IPS-15b (cell line): ENCODE data around the gene TACR2.

Experiments
- H3K27me3 ChIP-seq: one replicate; pipeline ENCODE4 v1.6.1; 2013; ENCODE audit warnings: low read length; ENCODE audit not compliant: control insufficient read depth, insufficient read depth
- H3K36me3 ChIP-seq: one replicate; pipeline ENCODE4 v1.6.1; 2013; ENCODE audit warnings: low read length; ENCODE audit not compliant: control insufficient read depth, insufficient read depth
- H3K4me1 ChIP-seq: one replicate; pipeline ENCODE4 v1.6.1; 2013; ENCODE audit warnings: mild to moderate bottlenecking, low read length; ENCODE audit not compliant: control insufficient read depth, insufficient read depth
- H3K4me3 ChIP-seq: one replicate; pipeline ENCODE4 v1.5.1; 2013; ENCODE audit warnings: low read depth, low read length
- H3K9ac ChIP-seq: one replicate; pipeline ENCODE4 v1.6.1; 2013; ENCODE audit warnings: low read depth, mild to moderate bottlenecking, low read length
- H3K9me3 ChIP-seq: one replicate; pipeline ENCODE4 v1.6.1; 2013; ENCODE audit warnings: mild to moderate bottlenecking, low read length; ENCODE audit not compliant: control insufficient read depth, insufficient read depth

TACR2 gene

DNA sequence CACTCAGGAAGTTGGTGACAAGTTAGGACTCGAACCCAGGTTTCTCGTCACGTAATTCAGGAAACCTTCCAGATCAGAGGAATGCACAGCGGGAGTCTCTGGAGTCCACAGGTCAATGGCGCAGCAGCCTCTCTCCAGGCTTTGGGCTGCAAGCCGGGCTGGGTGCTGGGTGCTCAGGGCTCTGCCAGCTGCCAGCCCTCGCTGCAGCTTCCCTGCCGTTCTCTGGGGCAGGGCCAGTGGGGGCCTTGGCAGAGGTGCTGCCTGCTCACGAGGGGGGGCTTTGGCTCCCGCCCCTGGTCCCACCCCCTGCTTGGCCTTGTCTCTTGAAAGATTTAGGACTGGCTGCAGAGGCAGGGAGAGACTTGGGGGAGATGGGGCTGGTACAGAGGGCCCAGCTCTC lies at the start of gene TACR2:
TACR2 (minus strand) TSS at position 224 of the 400 bp plus-strand sequence. CDS start 595 bp downstream, outside the sequence.
- no peak within 1 kb of the TSS for H3K9ac ChIP-seq
- H3K9me3 ChIP-seq, result no peaks in the 10 kb centered on the region
- no peaks in the 10 kb centered on the region for H3K4me1 ChIP-seq
- no peaks in the 10 kb centered on the region for H3K27me3 ChIP-seq
- H3K4me3 ChIP-seq, result no peak within 1 kb of the TSS
- no peaks in the 10 kb centered on the region for H3K36me3 ChIP-seq

DNA sequence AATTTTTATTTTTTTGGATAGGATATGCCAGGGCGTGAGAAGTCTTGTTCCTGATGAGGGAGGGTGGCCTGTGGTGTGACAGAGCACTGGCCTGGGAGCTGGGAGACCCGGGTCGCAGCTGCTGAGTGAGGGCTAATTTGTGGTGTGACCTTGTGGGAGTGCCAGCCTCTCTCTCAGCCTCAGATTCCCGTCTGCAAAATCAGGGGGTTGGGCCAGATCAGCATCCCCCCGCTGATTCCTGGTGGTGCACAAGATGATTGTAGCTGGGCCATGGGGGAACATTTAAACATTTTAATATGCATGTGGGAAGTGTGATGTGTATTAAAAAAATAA lies 49.4 kb upstream of the TACR2 start:
- no peak overlapping the region for H3K4me3 ChIP-seq
- no peaks in the 10 kb centered on the region for H3K27me3 ChIP-seq
- H3K36me3 ChIP-seq, result no peaks in the 10 kb centered on the region
- no peak overlapping the region for H3K9ac ChIP-seq
- H3K9me3 ChIP-seq, result no peaks in the 10 kb centered on the region
- peaks cover 3% of the 10 kb centered on the region for H3K4me1 ChIP-seq

DNA sequence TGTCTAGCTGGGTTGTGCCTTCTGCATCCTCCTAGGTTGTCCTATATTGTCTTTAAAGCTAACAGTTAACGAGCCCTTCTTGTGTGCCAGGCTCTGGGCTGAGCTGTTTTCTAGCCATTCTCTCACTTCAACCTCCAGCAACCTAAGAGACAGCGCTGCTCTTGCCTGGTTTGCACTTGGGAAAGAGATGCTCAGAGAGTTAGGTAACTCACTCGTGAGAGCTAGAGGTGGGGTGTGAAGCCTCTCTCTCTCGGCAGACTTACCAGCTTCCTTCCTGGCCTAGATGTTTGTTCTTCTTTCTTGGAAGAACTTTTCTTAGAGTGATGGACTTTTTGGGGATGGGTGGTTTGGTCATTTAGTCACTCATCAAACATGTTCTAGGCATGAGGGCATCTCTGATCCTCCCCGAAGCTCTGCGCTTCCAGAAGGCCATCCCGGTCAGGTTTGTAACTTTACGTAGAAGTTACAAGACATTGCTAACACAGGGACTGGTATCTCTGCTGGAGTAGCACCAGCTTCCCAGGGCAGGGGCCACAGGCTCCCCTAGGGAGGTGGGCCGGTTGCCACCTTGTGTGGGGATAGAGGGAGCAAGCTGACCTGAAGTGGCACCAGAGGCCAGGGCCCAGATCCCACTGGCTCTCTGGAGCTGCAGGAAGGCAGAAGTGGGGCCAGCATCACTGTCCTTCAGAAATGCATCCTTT lies 48.9 kb upstream of the TACR2 start:
- peaks cover 3% of the 10 kb centered on the region for H3K4me1 ChIP-seq

DNA sequence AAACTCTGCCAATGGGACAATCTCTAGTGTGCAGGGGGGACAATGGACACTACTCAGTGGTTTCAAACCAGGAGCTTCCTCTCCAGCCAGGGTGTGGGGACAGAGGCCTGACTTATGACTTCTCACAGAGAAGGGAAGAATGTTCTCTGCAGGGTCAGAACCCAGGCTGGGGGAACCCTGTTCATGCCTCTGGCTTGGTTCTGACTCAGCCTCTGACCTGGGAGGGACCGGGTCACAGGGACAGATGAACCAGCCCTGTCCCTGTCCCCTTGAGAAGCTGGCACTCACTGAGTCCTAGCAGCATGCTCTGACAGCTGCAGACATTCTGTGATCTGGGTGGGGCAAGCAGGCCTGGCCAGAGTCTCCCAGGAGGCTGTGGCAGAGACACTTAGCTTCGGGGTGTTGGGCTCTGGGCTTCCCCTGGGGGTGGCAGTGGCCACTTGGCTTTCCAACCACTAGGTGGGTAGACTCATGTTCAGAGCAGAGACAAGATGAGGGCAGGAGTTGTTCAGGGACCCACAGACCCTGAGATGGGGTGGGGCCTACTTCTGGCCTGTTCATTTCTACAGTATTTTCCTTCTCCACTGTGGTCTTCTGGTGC lies 48.2 kb upstream of the TACR2 start:
- H3K4me3 ChIP-seq, result no peak overlapping the region
- H3K9ac ChIP-seq, result no peak overlapping the region
- no peaks in the 10 kb centered on the region for H3K9me3 ChIP-seq
- no peaks in the 10 kb centered on the region for H3K27me3 ChIP-seq
- no peaks in the 10 kb centered on the region for H3K36me3 ChIP-seq
- H3K4me1 ChIP-seq, result peaks cover 3% of the 10 kb centered on the region

More for the DNA sequence above, 48.9 kb upstream of the TACR2 start:
- Histone ChIP-seq H3K27me3 (no peaks in the 10 kb centered on the region), H3K9me3 (no peaks in the 10 kb centered on the region), H3K36me3 (no peaks in the 10 kb centered on the region), H3K4me3 (no peak overlapping the region), H3K9ac (no peak overlapping the region)

DNA sequence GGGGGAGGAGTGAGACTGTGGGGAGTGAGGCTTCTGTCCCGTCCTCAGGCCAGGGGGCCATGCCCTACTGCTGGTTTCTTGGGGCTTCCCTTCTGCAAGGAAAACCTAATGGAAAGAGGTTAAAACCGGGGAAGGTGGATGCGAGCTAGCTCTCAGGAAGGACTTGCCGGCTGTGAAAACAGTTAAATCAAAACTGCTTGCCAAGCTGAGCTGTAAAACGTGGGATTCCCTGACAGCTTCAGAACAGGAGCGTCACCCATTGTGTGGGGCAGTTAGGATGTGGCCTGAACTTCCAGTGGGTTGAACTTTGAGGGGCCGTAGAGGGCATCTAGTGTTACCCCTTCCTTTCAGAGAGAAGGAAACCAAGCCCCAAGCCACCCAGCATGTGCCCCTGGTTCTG lies 47.7 kb upstream of the TACR2 start:
- Histone ChIP-seq H3K36me3 (no peaks in the 10 kb centered on the region), H3K27me3 (no peaks in the 10 kb centered on the region), H3K4me3 (no peak overlapping the region), H3K9ac (no peak overlapping the region), H3K4me1 (peaks cover 3% of the 10 kb centered on the region), H3K9me3 (no peaks in the 10 kb centered on the region)

DNA sequence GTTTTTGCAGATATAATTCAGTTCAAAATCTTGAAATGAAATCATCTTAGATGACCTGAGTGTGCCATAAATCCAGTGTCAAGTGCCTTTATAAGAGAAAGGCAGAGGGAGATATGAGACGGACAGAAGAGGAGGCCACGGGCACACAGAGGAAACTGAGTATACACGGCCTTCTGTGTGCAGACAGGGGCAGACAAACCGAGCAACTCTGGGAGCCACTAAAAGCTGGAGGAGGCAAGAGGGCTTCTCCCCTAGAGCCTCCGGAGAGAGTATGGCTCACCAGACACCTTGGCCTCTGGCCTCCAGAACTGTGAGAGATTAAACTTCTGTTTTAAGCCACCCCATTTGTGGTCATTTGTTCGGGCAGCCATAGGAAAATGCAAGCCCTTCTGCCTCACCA lies 47.2 kb upstream of the TACR2 start:
- peaks cover 3% of the 10 kb centered on the region for H3K4me1 ChIP-seq

DNA sequence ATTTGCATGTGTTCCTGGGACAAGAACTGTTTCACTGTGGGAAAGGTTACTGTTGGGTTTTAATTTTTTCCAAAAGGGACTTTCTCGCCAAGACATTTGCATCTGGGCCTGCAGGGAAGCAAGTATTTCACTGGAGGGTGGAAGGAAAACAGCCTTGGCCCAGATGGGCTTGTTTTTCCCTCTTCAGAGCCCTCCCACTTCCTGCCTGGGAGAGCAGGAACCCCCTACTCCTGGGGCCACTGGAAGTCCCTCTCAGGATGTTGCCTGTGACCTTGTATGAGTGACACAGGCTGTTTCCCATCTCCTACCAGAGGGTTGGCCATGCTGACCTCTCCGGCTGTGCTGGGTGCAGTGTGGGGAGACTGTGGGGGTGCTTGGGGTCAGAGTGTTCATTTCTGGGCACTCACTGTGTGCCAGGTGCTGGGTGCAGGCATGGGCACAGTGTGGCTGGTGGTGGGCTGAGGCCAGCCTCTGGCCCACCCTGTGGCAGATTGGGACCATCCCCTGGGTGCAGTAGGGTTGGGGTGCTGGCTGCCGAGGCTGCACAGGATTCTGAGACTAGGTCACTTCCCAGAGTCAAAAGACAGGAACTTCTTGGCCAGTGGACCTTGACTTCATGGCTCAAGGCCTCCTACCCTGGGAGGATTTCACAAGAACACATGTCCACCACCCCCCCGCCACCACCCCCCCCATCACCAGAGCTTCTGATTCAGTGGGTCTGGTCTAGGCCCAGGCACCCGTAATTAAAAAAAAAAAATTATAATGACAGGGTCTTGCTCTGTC lies 44.7 kb upstream of the TACR2 start:
- H3K4me3 ChIP-seq, result no peak overlapping the region
- no peaks in the 10 kb centered on the region for H3K4me1 ChIP-seq
- H3K9me3 ChIP-seq, result no peaks in the 10 kb centered on the region
- H3K27me3 ChIP-seq, result no peaks in the 10 kb centered on the region
- no peak overlapping the region for H3K9ac ChIP-seq
- no peaks in the 10 kb centered on the region for H3K36me3 ChIP-seq

More for the DNA sequence above, 47.2 kb upstream of the TACR2 start:
- H3K9ac ChIP-seq, result no peak overlapping the region
- no peaks in the 10 kb centered on the region for H3K36me3 ChIP-seq
- H3K4me3 ChIP-seq, result no peak overlapping the region
- no peaks in the 10 kb centered on the region for H3K27me3 ChIP-seq
- H3K9me3 ChIP-seq, result no peaks in the 10 kb centered on the region

DNA sequence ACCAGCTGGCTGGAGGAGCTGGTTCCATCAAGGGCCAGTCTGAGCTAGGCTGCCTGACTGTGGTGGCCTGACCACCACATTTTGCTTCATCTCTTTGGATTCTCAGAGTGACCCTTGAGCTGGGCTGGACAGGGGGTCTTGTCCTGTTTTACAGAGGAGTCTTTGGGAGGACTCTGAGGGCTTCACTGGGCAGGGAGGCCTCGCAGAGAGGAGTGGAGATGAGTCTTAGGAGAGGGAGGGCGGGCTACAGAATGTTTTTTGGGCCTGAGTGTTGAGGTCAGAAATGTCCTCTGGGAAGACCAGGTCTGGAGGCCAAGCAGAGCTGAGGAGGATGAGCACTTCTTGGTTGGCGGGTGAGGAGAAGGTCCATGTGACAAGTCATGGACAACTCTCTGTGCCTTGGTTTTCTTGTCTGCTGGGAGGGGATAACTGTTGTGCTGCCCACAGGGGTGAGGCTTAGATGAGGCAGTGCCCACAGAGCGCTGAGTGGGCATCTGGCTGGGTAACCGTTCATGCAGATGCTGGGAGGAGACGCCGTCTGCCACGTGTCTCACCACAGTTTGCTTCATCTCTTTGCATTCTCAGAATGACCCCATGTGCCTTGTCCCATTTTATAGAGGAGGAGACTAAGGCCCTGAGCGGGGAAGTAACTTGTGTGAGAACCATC lies 44.0 kb upstream of the TACR2 start:
- Histone ChIP-seq H3K9me3 (no peaks in the 10 kb centered on the region), H3K4me1 (no peaks in the 10 kb centered on the region), H3K27me3 (no peaks in the 10 kb centered on the region), H3K4me3 (no peak overlapping the region), H3K9ac (no peak overlapping the region), H3K36me3 (no peaks in the 10 kb centered on the region)

DNA sequence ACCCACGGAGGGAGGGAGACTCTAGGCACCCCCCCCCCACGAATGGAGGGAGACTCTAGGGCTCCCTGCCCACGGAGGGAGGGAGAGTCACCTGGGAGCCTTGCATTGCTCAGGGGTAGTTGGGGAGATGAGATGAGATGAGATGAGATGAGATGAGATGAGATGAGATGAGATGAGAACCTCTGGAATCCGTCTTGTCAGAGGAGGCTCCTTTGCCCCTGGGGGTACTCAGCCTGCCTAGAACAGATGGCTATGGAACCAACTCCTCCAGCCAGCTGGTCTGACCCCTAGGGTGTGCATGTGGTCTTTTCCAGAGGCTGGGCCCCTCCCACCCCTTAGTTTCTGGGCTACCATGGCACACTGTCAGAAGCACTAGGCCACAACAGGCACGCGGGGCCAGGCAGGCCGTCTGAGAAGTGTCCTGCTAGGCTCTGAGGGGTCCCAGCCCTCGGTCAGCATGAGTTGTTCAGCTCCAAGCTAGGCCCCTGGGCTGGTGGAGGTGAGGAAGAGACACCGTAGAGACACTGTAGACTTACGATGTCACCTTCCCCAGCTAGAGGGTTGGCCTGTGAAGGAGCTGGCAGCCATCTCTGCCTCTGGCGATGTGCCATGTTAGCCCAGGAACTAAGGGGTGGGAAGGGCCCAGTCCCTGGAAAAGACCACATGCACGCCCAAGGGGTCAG lies 43.3 kb upstream of the TACR2 start:
- H3K27me3 ChIP-seq, result no peaks in the 10 kb centered on the region
- no peaks in the 10 kb centered on the region for H3K4me1 ChIP-seq
- H3K9ac ChIP-seq, result no peak overlapping the region
- no peak overlapping the region for H3K4me3 ChIP-seq
- H3K36me3 ChIP-seq, result no peaks in the 10 kb centered on the region
- H3K9me3 ChIP-seq, result no peaks in the 10 kb centered on the region

DNA sequence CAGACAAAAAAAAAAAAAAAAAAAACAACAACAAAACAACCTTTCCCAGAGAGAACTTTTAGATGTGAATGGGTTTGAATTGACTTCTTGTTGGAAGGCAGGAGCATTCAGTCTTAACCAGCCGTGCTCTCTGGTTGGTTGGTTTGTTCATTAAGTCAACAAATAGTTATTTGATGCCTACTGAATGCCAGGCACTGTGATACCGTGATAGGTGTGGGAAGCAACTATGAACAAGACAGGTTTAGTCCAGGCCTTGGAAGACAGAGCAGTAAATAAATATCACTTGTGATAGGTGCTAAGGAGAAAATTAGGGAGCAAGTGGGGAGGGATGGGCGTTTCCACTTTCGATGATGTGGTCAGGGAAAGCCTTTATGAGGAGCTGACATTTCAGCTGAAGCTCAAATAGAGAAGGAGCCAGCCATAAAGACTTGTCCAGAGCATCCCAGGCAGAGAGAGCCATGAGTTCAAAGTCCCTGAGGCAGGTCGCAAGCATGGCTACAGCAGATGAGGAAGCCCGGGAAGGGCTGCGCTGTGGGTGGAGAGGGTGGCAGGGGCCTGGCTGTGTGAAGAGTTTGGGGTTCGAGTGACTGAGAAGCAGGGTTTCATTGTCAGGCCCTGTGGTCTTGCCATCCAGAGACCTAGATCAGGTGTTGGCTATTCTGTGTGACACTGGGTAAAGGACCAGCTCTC lies 42.5 kb upstream of the TACR2 start:
- no peak overlapping the region for H3K4me3 ChIP-seq
- H3K27me3 ChIP-seq, result no peaks in the 10 kb centered on the region
- H3K4me1 ChIP-seq, result no peaks in the 10 kb centered on the region
- H3K9ac ChIP-seq, result no peak overlapping the region
- no peaks in the 10 kb centered on the region for H3K9me3 ChIP-seq
- no peaks in the 10 kb centered on the region for H3K36me3 ChIP-seq
